Measurements from ENCODE around the gene DPH1.
"Not testable (repeated sequence)": the region's sequence is repeated elsewhere in the genome, so short reads cannot be mapped to it uniquely, and the experiment has no call there.

The DPH1 gene

DNA sequence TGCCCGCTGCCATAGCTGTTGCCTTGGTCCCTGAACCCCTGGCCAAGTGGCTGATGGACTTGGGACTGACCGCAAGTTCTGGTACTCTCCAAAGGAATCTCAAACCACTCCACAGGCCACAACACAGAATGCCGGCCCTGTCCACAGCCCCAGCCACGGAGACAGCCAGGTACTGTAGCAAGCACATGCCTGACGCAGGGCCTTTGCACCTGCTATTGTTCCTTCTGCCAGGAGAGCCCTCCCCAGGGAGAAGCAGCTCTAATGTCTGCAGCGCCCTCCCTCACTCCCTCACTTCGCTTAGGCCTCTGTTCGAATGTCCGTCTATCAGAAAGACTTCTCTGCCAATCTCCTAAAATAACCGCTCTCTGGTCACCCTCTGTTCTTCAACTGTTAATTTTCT, 20.2 kb upstream of the DPH1 start:
- TF ChIP-seq, protein P1, sequence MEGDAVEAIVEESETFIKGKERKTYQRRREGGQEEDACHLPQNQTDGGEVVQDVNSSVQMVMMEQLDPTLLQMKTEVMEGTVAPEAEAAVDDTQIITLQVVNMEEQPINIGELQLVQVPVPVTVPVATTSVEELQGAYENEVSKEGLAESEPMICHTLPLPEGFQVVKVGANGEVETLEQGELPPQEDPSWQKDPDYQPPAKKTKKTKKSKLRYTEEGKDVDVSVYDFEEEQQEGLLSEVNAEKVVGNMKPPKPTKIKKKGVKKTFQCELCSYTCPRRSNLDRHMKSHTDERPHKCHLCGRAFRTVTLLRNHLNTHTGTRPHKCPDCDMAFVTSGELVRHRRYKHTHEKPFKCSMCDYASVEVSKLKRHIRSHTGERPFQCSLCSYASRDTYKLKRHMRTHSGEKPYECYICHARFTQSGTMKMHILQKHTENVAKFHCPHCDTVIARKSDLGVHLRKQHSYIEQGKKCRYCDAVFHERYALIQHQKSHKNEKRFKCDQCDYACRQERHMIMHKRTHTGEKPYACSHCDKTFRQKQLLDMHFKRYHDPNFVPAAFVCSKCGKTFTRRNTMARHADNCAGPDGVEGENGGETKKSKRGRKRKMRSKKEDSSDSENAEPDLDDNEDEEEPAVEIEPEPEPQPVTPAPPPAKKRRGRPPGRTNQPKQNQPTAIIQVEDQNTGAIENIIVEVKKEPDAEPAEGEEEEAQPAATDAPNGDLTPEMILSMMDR (IDR thresholded peaks at IDR 0.05; ENCODE audit: low read depth, low read length): no peak
- DNase-seq (ENCODE audit: extremely low read depth, low read depth): no peak

GRCh38 chr17:2011411-2012371, 18.3 kb upstream of the DPH1 start:
- TF ChIP-seq, protein P1 (IDR thresholded peaks at IDR 0.05; ENCODE audit: low read depth, low read length): no peak
- no peak for DNase-seq (ENCODE audit: extremely low read depth, low read depth)

DNA sequence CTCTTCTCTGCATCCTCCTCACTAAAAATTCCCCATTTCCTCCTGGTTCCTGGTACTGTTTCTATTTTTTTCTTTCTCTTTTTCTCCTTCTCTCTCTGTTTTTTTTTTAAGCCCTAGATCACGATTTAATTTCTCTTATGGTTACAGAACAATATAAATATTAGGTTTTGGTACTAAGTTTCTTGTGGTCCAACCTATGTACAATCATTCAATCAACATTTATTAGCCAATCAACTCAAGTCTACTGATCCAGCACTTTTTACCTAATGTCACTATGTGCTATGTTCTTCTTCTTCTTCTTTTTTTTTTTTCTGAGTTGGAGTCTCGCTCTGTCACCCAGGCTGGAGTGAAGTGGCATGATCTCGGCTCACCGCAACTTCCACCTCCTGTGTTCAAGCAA, 17.5 kb upstream of the DPH1 start:
- DNase-seq (ENCODE audit: extremely low read depth, low read depth): no peak
- TF ChIP-seq, protein P1 (IDR thresholded peaks at IDR 0.05; ENCODE audit: low read depth, low read length): no peak

DNA sequence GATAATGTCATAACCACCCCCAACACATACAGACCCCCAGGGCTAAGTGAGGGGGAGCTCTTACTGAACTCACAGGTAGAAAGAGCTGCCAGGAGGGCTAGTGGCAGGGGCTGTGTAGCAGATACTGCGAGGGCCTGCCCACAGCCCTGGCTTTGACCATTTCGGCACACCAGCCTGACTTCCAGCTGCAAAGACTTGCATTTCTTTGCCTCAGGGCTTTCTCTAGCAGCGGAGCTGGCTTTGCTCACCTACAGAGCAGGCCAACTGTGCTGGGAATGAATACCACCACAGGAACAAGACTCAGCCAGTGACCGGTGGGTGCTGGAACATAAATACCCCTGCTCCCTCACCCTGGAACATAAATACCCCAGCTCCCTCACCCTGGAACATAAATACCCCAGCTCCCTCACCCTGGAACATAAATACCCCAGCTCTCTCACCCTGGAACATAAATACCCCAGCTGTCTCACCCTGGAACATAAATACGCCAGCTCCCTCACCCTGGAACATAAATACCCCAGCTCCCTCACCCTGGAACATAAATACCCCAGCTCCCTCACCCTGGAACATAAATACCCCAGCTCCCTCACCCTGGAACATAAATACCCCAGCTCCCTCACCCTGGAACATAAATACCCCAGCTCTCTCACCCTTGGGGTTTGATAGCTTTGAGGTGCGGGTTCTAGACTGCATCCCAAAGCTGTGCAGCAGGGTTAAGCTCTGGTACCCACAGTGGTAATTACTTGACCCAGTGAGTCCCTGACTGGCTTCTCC, 16.5 kb upstream of the DPH1 start:
- not testable (repeated sequence) for DNase-seq (ENCODE audit: extremely low read depth, low read depth)

- TF ChIP-seq, protein P1 (IDR thresholded peaks at IDR 0.05; ENCODE audit: low read depth, low read length): no peak
- no peak for DNase-seq (ENCODE audit: extremely low read depth, low read depth)
Observed at GRCh38 chr17:2013994-2014317, 16.0 kb upstream of the DPH1 start.

DNA sequence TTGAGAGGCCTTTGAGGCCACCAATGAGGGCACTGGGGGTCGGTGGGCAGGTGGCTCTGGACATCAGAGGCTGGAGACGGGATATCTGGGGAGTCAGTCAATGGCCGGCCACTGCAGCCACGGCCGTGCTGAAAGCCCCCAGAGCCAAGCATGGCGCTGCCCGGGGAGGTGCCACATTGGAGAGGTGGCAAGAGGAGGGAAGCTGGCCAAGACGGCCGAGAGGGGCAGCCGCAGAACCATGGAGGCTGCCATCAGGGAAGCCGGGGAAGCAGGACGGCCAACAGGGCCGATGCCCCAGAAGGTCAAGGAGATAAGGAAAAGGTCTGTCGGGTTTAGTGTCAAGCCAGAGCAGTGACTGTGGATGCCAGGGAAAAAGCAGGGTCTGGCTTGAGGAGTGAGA, 14.6 kb upstream of the DPH1 start:
- DNase-seq (ENCODE audit: extremely low read depth, low read depth): no peak
- TF ChIP-seq, protein P1 (IDR thresholded peaks at IDR 0.05; ENCODE audit: low read depth, low read length): no peak

- no peak for DNase-seq (ENCODE audit: extremely low read depth, low read depth)
- TF ChIP-seq, protein P1 (IDR thresholded peaks at IDR 0.05; ENCODE audit: low read depth, low read length): no peak
Observed at GRCh38 chr17:2016494-2016893, 13.5 kb upstream of the DPH1 start.

Data from AG09319 (cell line).